Placental pericyte (primary cell): Measurements from ENCODE around the gene ING5. TPM values are rescaled to one million over a fixed set of nuclear protein-coding genes. Genes with fewer than 3 reads are reported as not detected.

Source experiments
- total RNA-seq: library from RNA; depleted of rRNA; stranded (reverse); fragments of >200 nt; gene quantifications from 2 replicates; pipeline ENCODE4 v1.2.3, GENCODE V29; 2012

The ING5 gene
- 12.7 and 18.8 TPM in 2 replicates for total RNA-seq

DNA sequence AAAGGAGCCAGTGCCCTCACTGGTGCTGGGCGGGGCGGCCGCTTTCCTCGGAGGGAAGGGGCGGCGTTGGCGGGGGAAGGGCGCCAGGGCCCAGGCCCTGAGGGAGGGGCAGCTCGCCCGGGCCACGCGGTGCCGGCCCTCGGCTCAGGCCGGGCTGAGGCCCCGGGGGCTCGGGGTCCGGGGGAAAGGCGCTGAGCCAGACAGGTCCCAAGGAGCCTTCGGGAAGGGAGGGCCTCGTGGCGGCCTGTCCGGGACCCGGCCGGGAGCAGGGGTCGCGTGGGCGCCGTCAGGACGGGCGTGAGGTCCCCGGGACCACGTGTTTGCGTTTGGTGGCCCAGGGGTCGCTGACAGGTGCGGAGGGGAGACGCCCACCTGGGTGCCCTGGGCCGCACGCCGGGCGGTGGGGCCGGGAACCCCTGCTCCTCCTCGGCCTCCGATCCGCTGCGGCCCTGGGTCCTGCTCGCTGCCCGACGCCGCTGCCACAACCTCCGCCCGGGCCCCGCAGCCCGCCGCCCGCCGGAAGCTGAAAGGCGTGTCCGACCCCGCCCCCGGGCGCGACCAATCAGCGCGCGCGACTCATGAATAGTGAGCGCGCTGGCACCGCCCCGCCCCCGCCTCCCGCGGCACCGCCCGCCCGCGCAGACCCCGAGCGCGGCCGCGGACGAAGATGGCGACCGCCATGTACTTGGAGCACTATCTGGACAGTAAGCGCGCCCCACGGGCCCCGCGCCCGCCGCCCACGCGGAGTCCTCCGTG is at the start of gene ING5:
TSS of gene ING5 (plus strand) at position 641 of the 756 bp plus-strand sequence. CDS start at position 668, 27 bp downstream.

DNA sequence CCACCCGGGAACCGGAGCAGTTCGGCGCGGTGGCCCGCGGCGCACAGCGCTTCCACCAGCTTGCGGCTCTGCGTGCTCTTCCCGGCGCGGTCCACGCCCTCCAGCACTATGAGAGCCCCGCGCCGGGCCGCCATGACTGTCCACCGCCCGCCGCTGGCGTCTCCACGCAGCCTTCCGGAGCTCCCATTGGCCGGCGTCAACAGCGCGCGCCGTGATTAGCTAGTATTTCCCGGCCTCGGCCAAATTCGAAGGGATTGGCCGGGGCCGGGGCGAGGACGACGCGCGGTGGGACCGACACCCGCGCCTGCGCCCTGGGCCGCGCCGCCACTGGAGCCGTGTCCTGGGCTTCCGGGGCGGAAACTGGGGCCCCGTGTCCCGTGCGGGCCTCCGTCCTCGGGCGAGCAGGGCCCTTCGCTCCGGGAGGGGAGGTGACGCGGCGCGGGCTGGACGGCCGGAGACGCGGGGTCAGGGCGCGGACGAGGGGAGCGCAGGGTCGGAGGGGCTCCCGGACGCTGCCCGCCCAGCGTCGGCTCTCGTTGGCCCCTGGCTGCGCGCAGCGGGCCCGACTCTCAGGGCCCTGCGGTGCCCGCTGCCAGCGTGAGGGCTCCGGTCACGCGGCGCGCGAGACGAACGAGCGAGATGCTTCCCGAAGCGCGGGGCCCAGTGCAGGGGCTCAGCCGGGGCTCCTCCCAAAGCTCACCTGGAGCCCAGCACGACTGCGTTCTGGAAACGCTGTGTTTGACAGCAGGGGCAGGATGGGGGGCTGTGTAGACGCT is 15.0 kb upstream of the ING5 start, which contains the start of gene DTYMK:
TSS of gene DTYMK (minus strand) at position 166 of the 776 bp plus-strand sequence. CDS start at position 134, 32 bp downstream.

GRCh38 chr2:241734467-241735208 is 32.8 kb downstream of the ING5 start, which contains the start of gene D2HGDH:
TSS of gene D2HGDH (plus strand) at chr2:241734630. CDS start at chr2:241735225, 595 bp downstream.

DNA sequence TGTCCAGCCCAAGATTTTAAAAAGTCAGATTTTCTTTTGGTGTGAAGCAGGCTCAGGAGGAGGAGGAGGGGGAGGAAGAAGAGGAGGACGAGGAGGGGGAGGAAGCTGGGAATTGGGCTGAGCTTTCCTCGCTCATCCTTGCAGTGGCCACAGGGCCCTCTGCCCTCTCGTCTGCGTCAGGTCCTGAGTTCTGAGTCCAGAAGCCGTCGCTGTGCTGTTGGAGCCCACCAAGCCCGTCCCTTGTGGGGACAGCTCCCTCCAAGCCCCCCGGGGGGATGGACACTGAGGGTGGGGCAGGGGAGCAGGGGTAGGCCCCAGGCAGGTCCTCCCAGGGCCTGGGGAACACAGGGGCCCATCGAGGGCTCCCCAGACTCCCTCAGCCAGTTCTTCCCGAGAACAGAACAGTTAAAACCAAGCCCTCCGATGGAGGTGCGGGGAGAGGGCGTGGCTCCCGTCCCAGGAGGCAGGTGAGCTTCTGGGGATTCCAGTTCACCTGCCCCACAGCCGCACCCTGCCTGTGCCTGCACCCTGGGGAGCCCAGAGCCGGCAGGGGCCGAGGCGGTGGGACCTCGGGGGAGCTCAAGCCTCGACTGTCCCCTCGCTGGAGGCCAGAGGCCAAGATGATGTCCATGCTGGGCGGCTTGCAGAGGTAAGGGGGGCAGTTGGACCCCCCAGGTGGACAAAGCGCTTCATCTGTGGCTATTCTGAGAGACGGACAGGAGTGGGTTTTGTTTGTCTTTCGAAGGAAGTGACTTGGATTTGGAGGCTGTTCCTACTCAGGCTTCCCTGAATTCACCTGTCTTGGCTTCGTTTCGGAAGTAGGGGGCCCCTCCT is 74.7 kb downstream of the ING5 start, which contains the start of gene GAL3ST2:
TSS of gene GAL3ST2 (plus strand) at position 487 of the 834 bp plus-strand sequence. CDS start at position 621, 134 bp downstream.

Other genes with a start within 250 kb of the ING5 start
- gene STK25, start 193.5 kb upstream of the ING5 start, total RNA-seq: 240 and 272 TPM in 2 replicates
- 37.4 and 37.9 TPM in 2 replicates for gene BOK, start 143.3 kb upstream of the ING5 start, total RNA-seq
- 50.8 and 62.6 TPM in 2 replicates for gene THAP4, start 64.9 kb upstream of the ING5 start, total RNA-seq
- gene ATG4B, start 64.3 kb upstream of the ING5 start, total RNA-seq: 61.7 and 72.2 TPM in 2 replicates
- gene DTYMK, start 15.2 kb upstream of the ING5 start, total RNA-seq: 7.4 and 58.7 TPM in 2 replicates
- 15.8 and 22.8 TPM in 2 replicates for gene D2HGDH, start 32.6 kb downstream of the ING5 start, total RNA-seq
- gene GAL3ST2, start 74.8 kb downstream of the ING5 start, total RNA-seq: 0.14 TPM in 1 of 2 replicates, not detected in the other
- gene NEU4, start 107.2 kb downstream of the ING5 start, total RNA-seq: 0.57 TPM in 1 of 2 replicates, not detected in the other
- gene PDCD1, start 156.9 kb downstream of the ING5 start, total RNA-seq: not detected in 2 replicates
- gene RTP5, start 167.7 kb downstream of the ING5 start, total RNA-seq: not detected in 2 replicates